ENCODE data around the gene TMEM138.
A peak's percentile ranks its signal among the peaks of the same experiment; 100 is the strongest.
"Not testable (repeated sequence)": the region's sequence is repeated elsewhere in the genome, so short reads cannot be mapped to it uniquely, and the experiment has no call there.

The TMEM138 gene

DNA sequence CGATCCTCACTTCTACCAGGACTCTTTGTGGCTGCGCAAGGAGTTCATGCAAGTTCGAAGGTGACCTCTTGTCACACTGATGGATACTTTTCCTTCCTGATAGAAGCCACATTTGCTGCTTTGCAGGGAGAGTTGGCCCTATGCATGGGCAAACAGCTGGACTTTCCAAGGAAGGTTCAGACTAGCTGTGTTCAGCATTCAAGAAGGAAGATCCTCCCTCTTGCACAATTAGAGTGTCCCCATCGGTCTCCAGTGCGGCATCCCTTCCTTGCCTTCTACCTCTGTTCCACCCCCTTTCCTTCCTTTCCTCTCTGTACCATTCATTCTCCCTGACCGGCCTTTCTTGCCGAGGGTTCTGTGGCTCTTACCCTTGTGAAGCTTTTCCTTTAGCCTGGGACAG lies 6.5 kb downstream of the TMEM138 start:
- no peak for DNase-seq

- DNase-seq: no peak
Measured at GRCh38 chr11:61369372-61370348, 7.5 kb downstream of the TMEM138 start.

- DNase-seq: no peak
Measured at GRCh38 chr11:61370349-61371005, 8.3 kb downstream of the TMEM138 start.

DNA sequence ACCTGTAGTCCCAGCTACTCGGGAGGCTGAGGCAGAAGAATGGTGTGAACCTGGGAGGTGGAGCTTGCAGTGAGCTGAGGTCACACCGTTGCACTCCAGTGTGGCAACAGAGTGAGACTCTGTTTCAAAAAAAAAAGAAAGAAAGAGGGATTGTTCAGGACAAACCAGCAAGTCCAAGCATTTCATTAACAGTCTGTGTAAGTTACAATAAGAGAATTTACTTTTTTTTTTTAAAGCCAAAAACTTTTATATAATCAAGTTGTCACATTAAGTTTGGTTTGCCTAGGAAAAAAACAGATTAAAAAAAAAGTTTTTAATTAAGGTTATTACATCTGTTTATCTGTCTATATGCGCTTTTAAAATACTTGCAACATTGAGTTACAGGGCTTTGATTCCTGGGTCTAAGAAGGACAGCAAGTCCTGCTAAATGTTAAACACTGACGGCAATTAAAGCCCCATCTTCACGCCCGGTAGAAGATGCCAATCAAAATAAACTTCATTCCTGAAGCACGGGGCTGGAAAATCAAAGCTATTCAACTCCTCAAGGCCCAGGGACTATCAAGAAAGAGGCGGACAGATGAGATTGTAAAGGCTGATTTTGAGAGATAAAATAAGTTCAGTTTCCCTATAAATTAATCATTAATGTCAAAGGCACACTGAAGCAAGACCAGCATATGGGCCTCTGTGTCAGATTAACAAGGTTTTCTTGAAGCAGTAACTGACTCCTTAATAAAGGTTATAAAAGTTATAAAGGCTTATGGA lies 10.7 kb downstream of the TMEM138 start:
- no peak for DNase-seq

GRCh38 chr11:61375761-61376108 lies 13.6 kb downstream of the TMEM138 start:
- no peak for DNase-seq

- no peak for DNase-seq
Measured at GRCh38 chr11:61377461-61378160, 15.4 kb downstream of the TMEM138 start.

GRCh38 chr11:61378713-61379313 lies 16.6 kb downstream of the TMEM138 start:
- DNase-seq: no peak

- no peak for DNase-seq
Measured at GRCh38 chr11:61380884-61381283, 18.7 kb downstream of the TMEM138 start.

- DNase-seq: not testable (repeated sequence)
Measured at GRCh38 chr11:61383859-61384258, 21.7 kb downstream of the TMEM138 start.

GRCh38 chr11:61384271-61385242 lies 22.4 kb downstream of the TMEM138 start:
- DNase-seq: no peak

DNA sequence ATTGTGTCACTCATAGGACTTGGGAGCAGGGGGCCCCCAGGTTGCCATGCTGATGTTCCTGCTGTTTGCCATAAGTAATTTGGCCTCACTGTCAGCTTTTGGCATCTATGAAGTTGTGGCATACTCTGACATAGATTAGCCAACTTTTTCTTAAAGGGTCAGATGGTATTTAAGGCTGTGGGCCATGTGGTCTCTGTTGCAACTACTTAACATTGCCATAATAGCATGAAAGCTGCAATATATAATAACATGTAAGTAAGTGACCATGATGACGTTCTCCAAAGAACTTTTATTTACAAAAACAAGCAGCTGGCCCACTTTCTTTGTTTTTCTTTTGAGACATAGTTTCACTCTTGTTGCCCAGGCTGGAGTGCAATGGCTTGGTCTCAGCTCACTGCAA lies 28.0 kb downstream of the TMEM138 start:
- DNase-seq: no peak

DNA sequence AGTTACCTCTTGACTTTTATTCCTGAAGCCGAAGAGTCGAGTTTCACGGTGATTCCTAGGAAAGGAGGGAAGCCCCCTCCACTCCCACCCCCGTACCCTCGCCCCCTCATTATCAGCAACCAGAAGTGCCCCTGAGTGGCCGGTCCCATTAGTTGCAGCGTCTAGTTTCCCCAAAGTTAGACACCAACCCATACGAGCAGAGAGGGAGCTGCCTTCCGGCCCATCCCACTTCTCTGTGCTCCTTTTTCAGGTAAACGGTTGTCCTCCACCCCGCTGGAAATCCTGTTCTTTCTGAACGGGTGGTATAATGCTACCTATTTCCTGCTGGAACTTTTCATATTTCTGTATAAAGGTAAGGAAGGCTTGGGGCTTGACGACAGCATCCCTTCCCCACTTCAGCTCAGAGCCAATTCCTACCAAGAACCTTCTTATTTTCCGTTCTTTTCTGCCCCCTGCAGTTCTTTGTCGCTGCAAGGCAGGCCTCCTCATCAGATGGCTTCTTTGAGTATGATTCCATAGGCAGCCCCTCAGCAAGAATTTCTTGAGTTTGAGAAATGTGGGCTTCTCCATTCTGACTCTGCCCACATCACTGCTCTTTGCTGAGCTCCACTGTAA lies 30.9 kb downstream of the TMEM138 start:
- peak; percentile 12 for DNase-seq

DNA sequence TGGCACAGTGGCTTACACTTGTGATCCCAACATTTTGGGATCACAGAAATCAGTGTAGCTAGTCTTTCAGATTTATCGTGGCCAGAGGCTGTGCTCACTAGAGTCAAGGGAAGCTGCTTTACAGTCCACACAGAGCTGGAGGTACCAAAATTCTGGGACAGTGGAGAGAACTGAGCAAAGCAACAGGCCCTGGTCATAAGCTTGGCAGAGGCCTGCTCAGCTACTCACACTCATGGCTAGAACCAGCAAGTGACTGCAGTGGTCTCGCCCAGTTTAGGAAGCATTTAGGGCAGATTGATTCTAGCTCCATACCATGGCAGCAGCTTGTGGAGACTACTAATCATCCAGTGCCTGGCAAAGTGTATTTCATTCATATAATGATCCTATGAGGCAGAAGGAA lies 39.0 kb downstream of the TMEM138 start:
- DNase-seq: no peak

- DNase-seq: no peak
Measured at GRCh38 chr11:61401573-61401972, 39.4 kb downstream of the TMEM138 start.

DNA sequence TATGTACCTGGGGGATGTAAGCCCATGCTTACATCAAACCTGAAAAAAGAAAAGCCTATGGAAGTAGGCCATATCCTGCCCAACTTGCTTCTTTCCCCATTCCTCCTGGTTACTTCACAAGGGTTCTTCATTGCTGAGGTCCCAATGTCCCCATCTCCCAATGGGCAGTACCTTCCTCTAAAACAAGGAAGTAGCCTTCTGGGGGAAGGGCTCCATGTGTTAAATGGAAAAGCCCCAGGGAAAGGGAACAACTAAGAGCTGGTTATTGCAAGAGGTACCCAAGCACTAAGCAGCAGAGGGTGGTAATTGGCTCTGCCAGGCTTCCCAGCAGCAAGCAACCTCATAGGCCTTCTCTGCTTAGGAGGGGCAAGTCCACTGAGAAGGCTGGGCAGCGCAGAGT lies 41.5 kb downstream of the TMEM138 start:
- DNase-seq: no peak

DNA sequence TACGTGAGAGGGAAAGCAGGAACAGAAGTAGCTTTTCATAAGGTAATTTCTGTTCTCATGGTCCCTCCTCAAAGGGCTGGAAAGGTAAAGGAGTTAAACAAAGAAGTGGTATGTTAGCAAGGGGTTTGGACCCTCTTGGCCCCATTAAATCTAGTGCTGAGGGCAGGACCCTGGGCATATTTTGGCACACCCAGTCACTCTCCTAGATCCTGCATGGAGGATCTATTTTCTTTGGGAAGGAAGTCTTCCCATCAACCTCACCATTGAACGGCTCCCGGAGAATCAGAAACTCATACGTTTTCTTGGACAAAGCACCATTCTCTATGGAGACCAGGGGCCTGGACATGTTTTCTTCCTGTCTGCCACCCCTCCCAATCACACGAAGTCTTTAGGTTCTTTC lies 41.9 kb downstream of the TMEM138 start:
- DNase-seq: no peak

- DNase-seq: no peak
Measured at GRCh38 chr11:61404641-61405040, 42.5 kb downstream of the TMEM138 start.

DNA sequence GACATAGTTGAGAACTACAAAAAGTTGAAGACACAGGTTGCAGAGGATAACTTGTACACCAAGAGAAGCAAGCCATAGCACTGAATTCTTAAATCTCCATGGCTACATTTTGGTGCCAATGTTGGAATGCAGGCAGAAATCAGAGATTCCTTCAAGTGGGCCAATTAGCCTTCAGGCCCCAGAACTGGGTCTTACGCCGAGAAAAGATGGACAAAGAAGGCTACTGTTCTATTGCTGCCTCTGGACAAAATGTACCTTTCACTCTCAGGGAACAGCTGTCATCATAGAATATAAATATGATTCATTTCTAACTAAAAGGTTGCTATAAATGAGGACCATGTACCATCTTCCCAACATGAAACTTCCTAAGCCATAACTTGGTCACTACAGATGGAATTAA lies 43.9 kb downstream of the TMEM138 start:
- DNase-seq: no peak

GRCh38 chr11:61406991-61407728 lies 45.0 kb downstream of the TMEM138 start:
- DNase-seq: no peak

- no peak for DNase-seq
Measured at GRCh38 chr11:61411589-61411988, 49.4 kb downstream of the TMEM138 start.
